ENCODE measurements around the gene CDC45.
"Not testable (repeated sequence)": the region's sequence is repeated elsewhere in the genome, so short reads cannot be mapped to it uniquely, and the experiment has no call there.

CDC45 gene

GRCh38 chr22:19479355-19480172, at the start of gene CDC45:
CDC45 (plus strand) TSS chr22:19479920; CDS start chr22:19479969, 49 bp downstream.
- DNase-seq = peak; percentile 99

- DNase-seq = no peak
Measured at GRCh38 chr22:19429950-19430889, 49.5 kb upstream of the CDC45 start.

DNA sequence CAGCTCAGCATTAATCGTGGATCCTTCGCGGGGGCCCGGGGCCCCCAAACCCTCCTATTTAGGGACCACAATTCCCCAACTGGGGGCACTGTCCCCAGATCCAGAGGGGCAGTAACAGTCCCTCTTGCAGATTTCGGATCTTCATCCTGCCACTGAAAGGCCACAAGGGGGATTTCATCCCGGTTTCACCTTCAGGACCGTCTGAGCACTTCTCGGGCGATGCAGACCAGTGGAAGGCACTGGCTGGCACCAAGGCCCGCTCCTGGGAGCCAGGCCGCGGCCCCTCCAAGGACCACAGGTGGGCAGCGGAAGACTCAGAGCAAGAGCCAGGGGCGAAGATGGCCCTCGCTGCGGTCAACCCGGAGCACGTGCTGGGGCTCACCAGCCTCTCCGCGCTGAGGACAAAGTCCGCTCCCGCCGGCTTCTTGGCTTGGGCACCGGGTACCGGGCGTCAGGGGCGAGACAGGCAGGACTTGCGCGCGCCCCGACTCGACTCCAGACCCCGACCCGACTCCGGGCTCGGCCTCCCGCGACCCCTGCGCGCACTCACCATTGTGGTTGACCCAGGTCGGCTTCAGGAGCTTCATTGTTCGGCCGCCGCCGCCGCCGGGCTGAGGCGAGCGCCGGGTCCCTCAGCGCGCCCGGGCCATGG, 48.7 kb upstream of the CDC45 start:
- no peak for DNase-seq

- peak; percentile 62 for DNase-seq
Measured at GRCh38 chr22:19431649-19432132, 48.0 kb upstream of the CDC45 start, which contains the start of gene HIRA. HIRA (minus strand) TSS chr22:19431733; CDS start chr22:19431476, 257 bp downstream.

- peak; percentile 76 for DNase-seq
Measured at GRCh38 chr22:19432133-19432851, 47.4 kb upstream of the CDC45 start, which contains the start of gene MRPL40. MRPL40 (plus strand) TSS chr22:19432545; CDS start chr22:19432555, 10 bp downstream.

GRCh38 chr22:19434401-19434800, 45.3 kb upstream of the CDC45 start:
- no peak for DNase-seq

DNA sequence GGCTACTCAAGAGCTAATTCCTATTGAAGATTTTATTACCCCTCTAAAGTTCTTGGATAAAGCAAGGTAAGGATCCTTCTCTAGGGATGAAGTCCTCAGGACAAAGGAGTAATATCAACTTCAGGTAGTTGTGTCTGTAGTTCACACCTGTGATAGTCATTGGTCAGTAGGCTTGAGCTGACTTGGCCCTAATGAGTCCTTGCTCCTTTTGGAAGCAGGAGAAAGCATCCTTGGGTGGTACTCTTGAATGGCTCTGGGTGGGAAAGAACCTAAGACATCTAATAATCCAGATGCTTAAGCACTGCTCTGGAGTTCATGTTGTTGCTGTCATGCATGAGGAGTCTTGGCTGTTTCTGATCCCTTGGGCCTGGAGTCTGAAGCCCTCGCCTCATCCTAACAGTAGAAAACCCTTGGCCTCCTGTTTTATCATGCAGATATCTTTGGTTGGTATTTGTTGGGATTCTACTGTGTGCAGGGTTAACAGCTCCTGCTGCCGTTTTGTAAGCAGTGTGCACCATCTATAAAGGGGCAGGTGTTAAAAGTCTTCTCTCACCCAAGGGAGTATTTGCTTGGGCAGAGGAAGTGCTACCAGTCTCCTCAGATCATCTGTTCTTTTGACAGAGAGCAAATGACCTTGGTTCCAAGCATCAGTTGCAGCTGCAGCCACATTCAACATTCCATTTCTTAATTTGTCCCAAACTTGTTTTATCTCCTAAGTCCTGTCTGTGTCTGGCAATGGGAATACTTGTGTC, 44.7 kb upstream of the CDC45 start:
- no peak for DNase-seq

DNA sequence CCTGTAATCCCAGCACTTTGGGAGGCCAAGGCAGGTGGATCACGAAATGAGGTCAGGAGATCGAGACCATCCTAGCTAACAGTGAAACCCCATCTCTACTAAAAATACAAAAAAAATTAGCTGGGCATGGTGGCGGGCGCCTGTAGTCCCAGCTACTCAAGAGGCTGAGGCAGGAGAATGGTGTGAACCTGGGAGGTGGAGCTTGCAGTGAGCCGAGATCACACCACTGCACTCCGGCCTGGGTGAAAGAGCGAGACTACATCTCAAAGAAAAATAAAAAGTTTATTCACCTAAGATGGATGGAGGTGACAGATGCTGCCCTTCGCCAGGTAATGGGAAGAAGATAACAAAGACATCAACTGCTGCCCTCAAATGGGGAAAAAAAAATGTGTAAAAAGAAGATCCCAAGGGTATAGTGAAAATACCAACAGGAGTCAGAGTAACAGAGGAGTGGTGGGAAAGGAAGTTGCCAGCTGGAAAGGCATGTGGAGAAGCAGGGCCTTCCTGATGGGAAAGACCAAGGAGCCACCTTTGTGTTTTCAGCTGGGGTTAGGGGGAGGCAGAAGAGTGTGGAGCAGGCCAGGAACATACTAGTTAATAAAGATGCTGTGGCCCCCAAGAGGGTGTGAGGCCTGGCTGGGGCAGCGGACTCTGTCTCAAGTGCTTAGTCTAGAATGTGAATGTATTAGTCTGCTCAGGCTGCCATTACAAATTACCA, 43.1 kb upstream of the CDC45 start:
- not testable (repeated sequence) for DNase-seq

DNA sequence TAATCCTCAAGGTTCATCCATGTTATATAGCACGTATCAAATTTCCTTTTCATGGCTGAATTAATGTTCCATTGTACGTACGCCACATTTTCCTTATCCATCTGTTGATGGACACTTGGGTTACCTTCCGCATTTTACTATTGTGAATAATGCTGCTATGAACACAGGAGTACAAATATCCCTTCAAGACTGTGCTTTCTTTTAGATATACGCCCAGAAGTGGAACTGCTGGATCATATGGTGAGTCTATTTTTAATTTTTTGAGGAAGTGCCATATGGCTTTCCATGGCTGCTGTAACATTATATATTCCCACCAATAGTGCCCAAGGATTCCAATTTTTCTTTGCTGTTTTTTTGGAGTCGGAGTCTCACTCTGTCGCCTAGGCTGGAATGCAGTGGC, 41.4 kb upstream of the CDC45 start:
- no peak for DNase-seq

- DNase-seq = no peak
Measured at GRCh38 chr22:19440411-19441195, 39.1 kb upstream of the CDC45 start.

GRCh38 chr22:19442166-19442565, 37.6 kb upstream of the CDC45 start:
- no peak for DNase-seq

GRCh38 chr22:19443544-19444211, 36.0 kb upstream of the CDC45 start:
- DNase-seq = no peak

- DNase-seq = not testable (repeated sequence)
Measured at GRCh38 chr22:19445279-19445982, 34.3 kb upstream of the CDC45 start.

DNA sequence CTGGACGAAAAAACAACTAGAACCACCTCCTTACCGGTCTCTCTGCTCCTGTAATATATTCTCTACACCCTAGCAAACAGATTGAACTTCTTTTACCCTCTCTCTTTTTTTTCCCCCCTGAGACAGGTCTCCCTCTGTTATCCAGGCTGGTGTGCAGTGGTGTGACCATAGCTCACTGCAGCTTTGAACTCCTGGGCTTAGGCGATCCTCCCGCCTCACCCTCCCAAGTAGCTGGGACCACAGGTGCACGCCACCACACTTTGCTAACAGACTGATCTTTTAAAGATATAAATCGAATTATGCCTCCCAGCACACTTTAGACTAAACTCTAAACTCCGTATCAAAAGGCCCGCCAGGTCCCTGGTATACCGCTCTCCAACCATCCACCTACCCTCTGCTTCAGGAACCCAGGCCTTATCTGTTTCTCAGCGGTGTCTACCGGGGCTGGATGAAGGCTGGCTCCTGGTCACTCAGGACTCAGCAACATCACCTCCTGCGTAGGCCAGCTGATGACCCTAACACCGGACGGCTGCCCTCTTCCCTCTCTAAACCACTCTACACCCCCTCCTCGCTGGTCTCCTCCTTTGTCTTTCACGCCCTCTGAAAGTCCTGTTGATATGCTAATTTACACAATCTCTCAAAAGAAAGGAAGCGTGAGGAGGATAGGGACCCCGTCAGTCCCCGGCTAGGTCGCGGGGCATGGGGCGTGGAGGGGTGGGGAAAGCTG, 33.0 kb upstream of the CDC45 start:
- no peak for DNase-seq

DNA sequence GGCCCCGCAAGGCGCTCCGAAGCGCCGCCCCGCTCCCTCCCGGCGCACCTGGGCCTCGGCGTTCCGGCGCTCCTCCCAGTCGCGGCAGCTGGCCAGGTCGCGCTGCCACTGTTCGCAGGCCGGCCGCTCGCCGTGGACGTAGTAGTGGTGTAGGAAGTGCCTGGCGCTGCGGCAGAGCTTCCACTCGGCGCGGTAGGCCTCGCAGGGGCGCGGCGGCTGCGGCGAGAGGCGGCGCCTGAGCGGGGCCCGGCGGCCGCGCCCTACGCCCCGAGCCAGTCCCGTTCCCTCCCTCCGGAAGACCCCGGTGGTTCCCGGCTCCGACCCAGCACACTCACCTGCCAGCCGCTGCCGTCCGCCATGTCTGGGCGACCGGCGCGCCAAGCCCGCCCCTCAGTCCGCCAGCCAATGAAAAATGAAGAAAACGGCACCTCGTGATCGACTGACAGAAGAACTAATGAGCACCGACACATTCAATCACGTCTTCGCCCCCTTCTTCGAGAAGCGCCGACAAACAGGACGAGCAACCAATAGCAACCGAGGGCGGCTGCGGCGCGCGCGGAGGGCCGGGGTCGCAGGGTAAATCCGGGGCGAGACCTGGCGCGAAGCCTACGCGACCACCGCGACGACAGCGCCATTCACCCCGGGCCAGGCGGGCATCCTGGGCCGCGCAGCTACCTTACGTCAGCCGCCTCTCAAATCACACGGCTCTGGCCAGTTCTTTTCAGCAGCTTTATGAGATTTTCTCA, 32.2 kb upstream of the CDC45 start, which contains the start of gene C22orf39:
C22orf39 (minus strand) TSS at position 382 of the 746 bp plus-strand sequence; CDS start at position 359, 23 bp downstream.
- peak; percentile 95 for DNase-seq

DNA sequence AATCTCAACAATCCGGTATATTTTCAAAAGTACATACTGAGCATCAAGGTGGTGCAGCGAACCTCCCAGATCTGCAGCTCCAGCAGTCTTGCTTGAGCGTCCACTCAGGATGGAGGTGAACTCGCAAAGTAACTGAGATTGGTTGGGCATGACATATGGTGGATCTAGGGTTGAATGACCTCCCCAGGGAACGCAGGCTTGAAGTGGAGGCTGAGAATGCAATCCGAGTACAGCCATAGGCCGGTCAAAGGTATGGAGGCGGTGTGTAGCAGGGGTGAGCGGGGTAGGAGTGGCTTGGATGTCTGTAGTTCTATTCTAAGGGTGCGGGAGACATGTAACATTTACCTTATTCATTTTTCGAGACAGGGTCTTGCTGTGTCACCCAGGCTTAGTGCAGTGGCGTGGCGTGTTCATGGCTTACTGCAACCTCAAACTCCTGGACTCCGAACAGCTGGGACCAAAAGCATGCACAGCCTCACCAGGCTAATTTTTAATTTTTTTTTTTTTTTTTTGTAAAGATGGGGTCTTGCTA, 31.6 kb upstream of the CDC45 start:
- DNase-seq = peak; percentile 56

All from kidney glomerular epithelial cell (primary cell).